SK-N-DZ (cell line): ENCODE measurements around the gene MINAR1. TPM values are rescaled to one million over a fixed set of nuclear protein-coding genes. Genes with fewer than 3 reads are reported as not detected.
"Not testable (repeated sequence)": the region's sequence is repeated elsewhere in the genome, so short reads cannot be mapped to it uniquely, and the experiment has no call there.

Experiments used
- DNase-seq: peaks from one replicate; pipeline ENCODE4 v3.0.0-alpha.2; 2015; ENCODE audit warnings: low spot score
- polyA plus RNA-seq, 2 experiments: library from polyadenylated mRNA; depleted of rRNA; stranded (reverse); fragments of >200 nt; gene quantifications; 2 replicates each; pipeline ENCODE4 v1.2.3, GENCODE V29; 2014

MINAR1 gene, protein sequence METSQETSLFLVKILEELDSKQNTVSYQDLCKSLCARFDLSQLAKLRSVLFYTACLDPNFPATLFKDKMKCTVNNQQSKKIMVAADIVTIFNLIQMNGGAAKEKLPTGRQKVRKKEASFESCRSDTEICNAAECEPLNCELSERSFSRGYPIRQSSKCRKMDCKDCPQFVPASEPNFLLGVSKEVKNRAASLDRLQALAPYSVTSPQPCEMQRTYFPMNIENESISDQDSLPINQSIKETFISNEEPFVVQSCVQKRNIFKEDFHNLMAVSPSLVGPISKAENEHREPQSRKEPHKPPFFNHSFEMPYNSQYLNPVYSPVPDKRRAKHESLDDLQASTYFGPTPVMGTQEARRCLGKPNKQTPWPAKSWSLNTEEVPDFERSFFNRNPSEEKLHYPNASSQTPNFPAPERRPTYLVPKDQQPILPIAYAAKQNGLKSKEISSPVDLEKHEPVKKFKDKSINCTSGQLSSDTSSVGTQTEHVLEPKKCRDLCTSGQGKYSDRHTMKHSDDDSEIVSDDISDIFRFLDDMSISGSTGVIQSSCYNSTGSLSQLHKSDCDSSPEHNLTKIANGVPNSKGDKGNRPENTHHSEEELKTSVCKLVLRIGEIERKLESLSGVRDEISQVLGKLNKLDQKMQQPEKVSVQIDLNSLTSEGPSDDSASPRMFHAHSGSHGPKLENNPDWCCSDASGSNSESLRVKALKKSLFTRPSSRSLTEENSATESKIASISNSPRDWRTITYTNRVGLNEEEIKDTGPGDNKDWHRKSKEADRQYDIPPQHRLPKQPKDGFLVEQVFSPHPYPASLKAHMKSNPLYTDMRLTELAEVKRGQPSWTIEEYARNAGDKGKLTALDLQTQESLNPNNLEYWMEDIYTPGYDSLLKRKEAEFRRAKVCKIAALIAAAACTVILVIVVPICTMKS
- polyA plus RNA-seq (2014; cell fraction: cytosol; rRNA removed), result 0.60 and 0.85 TPM in 2 replicates
- 0.99 and 1.7 TPM in 2 replicates for polyA plus RNA-seq (2014; cell fraction: nucleus; rRNA removed)

DNA sequence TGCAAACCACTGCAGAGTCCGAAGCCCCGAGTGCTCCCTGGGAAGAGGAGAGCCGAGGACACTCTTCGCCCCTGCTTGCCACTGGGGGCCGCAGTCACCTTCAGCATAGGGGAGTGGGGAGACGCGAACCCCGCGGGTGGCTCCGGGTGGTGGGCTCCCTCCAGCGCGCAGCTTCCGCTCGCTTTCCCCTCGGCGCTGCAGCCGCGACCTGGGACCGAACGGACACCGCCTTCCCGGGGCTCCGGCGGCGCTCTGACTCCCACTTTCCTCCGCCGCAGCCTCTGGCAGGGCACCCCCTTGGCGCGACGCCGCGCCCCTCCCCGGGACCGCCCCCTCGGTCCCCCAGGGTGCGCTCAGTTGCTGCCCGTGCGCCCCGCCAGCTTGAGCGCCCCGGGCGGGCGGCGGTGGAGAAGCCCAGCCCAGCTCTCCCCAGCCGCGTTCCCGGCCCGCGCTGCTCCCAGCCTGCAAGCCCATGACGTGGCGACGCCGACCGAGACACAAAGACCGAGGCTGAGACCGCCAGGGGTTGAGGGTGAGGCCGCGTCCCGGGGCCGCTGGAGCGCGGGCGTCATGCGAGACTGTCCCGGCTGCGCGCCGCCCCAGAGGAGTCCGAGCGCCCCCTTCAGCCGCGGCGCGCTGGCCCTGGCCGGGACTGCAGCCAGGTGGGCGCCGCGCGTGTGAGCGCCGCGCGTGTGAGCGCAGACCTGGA lies at the start of gene MINAR1:
Gene MINAR1, plus strand, starts transcription at position 701 of the 709 bp plus-strand sequence. CDS start 23,812 bp downstream, outside the sequence.
- peak; percentile 66 for DNase-seq

- DNase-seq, result no peak
Measured at GRCh38 chr15:79394231-79394630, 37.9 kb upstream of the MINAR1 start.

DNA sequence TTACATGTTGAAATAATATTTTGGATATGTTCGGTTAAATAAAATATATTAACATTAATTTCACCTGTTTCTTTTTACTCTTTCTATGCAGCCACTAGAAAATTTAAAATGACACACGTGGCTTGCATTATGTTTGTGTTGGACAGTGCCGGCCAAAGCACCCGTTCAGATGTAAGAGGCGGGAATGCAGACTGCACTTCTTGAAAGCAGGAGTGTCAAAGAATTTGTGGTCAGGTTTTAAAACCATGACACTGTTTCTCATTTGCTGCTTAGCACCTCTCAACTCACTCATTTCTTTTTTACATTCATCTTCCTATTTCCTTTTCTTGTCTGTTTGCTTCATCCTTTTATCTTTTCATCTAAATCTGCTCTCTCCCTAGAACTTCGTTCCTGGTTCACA lies 35.3 kb upstream of the MINAR1 start:
- no peak for DNase-seq

DNA sequence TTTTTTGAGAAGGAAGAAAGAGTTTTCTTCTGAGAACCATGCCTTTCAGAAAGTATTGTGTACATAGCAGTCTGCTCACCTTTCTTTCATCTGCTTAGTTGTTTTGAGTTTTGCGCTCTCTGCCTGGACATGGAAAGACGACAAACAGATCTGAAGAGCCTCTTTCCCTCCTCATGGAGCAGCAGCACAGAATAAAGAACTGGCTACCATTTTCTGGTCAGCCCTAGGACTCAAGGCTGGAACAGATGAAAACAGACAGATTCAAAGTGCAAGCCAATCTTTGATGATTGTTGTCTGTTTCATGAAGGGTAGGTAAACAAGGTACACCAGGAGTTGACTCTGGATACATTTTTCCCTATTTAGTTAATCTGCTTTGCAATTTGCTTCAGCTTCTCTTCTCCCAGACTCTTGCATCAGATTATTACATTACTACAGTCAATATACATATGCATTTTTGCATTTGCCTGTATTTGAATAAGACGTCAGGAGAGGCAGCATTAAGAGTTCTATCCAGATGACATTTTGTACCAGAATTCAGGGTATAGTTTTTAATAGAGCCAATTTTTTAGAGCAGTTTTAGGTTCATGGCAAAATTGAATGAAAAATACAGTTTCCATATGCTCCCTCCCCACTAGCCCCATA lies 34.7 kb upstream of the MINAR1 start:
- no peak for DNase-seq

GRCh38 chr15:79399606-79400005 lies 32.5 kb upstream of the MINAR1 start:
- DNase-seq, result no peak

GRCh38 chr15:79400650-79401049 lies 31.5 kb upstream of the MINAR1 start:
- DNase-seq, result no peak

DNA sequence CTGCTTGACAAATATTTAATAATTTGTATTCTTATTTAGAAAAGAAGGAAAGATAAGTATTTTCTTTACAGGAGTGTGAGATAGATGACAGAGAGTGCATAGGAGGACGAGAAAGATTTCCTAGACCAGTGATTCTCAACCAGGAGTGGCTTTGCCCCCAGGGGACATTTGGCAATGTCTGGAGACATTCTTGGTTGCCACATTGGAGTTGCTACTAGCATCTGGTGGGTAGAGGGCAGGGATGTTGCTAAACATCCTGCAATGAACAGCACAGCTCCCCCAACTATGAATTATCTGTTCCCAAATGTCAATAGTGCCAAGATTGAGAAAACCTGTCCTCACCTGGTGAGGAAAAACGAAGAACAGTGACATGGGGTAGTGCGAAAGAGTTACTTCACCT lies 30.8 kb upstream of the MINAR1 start:
- no peak for DNase-seq

DNA sequence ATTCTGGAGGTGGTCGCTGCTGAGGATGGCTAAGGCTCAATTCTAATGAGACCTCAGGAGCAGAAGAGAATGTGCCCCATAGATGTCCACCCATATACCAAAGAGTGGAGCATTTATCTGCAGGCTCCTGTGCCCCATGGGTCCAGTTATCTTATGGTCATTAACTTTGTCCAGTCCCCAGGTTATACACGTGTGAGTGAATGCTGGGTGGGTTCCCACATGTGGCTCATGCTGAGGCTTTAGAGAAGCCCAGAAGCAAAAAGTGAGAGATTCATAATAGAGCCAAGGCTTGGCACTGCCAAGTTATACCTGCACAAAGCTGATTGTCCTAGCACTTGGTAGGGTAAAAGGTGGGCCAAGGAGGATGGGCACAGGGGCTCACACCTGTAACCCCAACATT lies 30.0 kb upstream of the MINAR1 start:
- DNase-seq, result no peak

GRCh38 chr15:79403501-79403900 lies 28.6 kb upstream of the MINAR1 start:
- DNase-seq, result no peak

DNA sequence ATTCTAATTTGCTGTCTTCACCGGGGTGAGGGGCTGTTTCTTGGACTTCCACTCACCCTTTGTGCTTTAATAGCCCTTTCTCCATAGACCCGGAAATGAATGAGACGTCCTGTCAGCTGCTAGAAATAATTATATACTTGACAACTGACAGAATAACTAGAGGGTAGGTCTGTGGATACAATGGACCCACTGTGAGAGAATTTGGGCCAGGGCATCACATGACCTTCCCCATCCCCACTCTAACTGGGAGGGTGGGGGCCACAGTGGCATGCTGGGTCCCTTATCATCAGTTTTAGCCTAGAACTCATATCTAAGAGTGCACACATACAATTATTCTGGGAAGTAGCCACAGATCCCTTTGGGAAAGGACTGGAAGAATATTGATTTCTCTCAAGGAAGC lies 25.9 kb upstream of the MINAR1 start:
- DNase-seq, result no peak

- no peak for DNase-seq
Measured at GRCh38 chr15:79408041-79408440, 24.1 kb upstream of the MINAR1 start.

- DNase-seq, result no peak
Measured at GRCh38 chr15:79410237-79410636, 21.9 kb upstream of the MINAR1 start.

DNA sequence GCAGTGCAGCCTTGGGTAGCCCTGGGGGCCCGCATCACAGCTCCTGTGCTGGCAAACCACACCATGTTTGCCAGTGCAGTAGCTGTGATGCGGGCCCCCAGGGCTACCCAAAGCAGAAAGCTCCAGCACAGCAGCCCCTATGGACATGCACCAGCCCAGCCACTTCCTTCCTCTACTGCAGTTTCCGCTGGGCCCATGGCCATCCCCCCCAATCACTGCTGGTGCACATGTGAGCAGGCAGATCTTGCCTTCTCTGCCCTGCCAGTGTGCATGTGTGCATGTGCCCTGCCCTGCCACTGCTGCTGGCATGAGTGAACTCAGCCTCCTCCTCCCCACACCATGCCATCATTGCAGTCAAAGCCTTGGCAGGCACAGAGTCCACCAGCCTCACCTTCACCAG lies 20.1 kb upstream of the MINAR1 start:
- no peak for DNase-seq

DNA sequence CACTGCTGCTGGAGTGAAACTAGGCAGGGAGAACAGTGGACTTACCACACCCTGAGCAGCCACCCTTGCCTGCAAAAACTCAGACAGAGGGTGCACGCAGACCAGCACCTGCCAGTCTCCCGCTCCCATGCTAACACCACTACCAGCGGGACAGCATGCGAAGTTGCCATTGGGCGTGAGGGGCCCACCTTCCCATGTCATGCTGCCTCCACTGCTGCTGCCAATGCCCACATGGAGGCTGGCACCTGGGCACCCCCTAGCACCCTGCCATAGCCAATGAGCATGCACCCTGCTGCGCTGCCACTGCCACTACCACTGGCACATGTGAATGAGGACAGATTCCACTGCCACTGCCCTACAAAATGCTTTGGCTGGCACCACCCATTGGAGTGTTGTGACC lies 19.7 kb upstream of the MINAR1 start:
- DNase-seq, result no peak

GRCh38 chr15:79416876-79417275 lies 15.3 kb upstream of the MINAR1 start:
- no peak for DNase-seq

- DNase-seq, result no peak
Measured at GRCh38 chr15:79418693-79419279, 13.3 kb upstream of the MINAR1 start.

- DNase-seq, result no peak
Measured at GRCh38 chr15:79425591-79426295, 6.4 kb upstream of the MINAR1 start.

DNA sequence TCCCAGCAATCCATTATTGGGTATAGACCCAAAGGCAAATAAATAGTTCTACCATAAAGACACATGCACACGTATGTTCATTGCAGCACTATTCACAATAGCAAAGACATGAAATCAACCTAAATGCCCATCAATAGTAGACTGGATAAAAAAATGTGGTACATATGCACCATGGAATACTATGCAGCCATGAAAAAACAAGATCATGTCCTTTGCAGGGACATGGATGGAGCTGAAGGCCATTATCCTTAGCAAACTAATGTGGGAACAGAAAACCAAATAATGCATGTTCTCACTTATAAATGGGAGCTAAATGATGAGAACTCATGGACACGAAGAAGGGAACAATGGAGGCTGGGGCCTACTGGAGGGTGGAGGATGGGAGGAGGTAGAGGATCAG lies 5.2 kb upstream of the MINAR1 start:
- not testable (repeated sequence) for DNase-seq

GRCh38 chr15:79427781-79428598 lies 4.1 kb upstream of the MINAR1 start:
- no peak for DNase-seq
